GM12878 (cell line): Measurements from ENCODE around the gene HCN3.
A peak's percentile ranks its signal among the peaks of the same experiment; 100 is the strongest.

Source experiments
- CTCF ChIP-seq, 3 experiments: IDR thresholded peaks in 2 of 3; conservative IDR thresholded peaks in 1 of 3; 2 replicates each; pipeline ENCODE4 v1.5.1; 2011; ENCODE audit warnings: low read depth in 3 of 3, low read length in 3 of 3, mild to moderate bottlenecking in 3 of 3, control low read depth in 2 of 3, moderate library complexity in 2 of 3, inconsistent platforms in 1 of 3, mixed read lengths in 1 of 3; ENCODE audit not compliant: control insufficient read depth in 2 of 3, insufficient read depth in 1 of 3; ENCODE audit errors: extremely low read depth in 1 of 3
- FOXM1 ChIP-seq: IDR thresholded peaks from 2 replicates; pipeline ENCODE4 v1.6.1; 2012; ENCODE audit warnings: low read depth, mild to moderate bottlenecking, inconsistent platforms, low read length, moderate library complexity
- HDAC2 ChIP-seq: fragments of 200-600 bp; sonication (generic); IDR thresholded peaks from 2 replicates; pipeline ENCODE4 v1.6.1; 2017
- MYC ChIP-seq: IDR thresholded peaks from 2 replicates; pipeline ENCODE4 v1.6.1; 2011; ENCODE audit warnings: mild to moderate bottlenecking, low read length, moderate library complexity, inconsistent platforms; ENCODE audit not compliant: insufficient read depth, insufficient replicate concordance, insufficient read length, severe bottlenecking
- NFIC ChIP-seq: IDR thresholded peaks from 2 replicates; pipeline ENCODE4 v1.6.1; 2012; ENCODE audit warnings: low read depth, mild to moderate bottlenecking, inconsistent platforms, low read length, moderate library complexity
- SMAD1 ChIP-seq: fragments of 450-650 bp; IDR thresholded peaks from 2 replicates; pipeline ENCODE4 v1.6.1; 2018; ENCODE audit warnings: mild to moderate bottlenecking, low read depth; ENCODE audit not compliant: partially characterized antibody
- SPI1 ChIP-seq: IDR thresholded peaks from 2 replicates; pipeline ENCODE4 v1.6.1; 2011; ENCODE audit warnings: low read depth, mild to moderate bottlenecking, low read length, moderate library complexity, borderline replicate concordance; ENCODE audit not compliant: insufficient read depth
- TF ChIP-seq, protein P1 (sequence below): fragments of 450-650 bp; formaldehyde crosslinking; IDR thresholded peaks from 2 replicates; pipeline ENCODE4 v1.4.0; 2020; ENCODE audit warnings: mild to moderate bottlenecking, moderate library complexity
- TF ChIP-seq, protein P2 (sequence below): fragments of 450-650 bp; IDR thresholded peaks from 2 replicates; pipeline ENCODE4 v1.6.1; 2016; ENCODE audit warnings: mild to moderate bottlenecking

DNA sequence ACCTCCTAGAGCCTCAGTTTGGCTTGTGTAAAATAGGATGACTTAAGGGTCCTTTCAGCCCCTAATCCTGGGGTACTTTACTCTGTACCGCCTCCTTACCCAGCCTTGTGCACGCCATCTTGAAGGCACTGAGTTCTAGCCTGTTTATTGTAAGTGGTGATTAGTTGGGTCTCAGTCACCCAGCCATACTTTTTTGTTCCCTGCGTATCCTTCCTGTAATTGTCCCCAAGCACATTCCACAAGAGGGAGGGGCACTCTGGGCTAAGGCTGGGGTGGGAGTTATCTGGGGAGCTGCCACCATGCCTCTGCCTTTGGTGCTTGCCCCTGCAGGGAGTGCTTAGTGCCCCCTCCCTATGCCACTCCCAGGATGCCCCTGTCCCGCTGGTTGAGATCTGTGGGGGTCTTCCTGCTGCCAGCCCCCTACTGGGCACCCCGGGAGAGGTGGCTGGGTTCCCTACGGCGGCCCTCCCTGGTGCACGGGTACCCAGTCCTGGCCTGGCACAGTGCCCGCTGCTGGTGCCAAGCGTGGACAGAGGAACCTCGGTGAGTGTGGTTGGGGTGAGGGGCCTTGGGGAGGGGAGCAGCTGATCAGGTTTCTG is 32.3 kb downstream of the HCN3 start:
- TF ChIP-seq, protein P1, sequence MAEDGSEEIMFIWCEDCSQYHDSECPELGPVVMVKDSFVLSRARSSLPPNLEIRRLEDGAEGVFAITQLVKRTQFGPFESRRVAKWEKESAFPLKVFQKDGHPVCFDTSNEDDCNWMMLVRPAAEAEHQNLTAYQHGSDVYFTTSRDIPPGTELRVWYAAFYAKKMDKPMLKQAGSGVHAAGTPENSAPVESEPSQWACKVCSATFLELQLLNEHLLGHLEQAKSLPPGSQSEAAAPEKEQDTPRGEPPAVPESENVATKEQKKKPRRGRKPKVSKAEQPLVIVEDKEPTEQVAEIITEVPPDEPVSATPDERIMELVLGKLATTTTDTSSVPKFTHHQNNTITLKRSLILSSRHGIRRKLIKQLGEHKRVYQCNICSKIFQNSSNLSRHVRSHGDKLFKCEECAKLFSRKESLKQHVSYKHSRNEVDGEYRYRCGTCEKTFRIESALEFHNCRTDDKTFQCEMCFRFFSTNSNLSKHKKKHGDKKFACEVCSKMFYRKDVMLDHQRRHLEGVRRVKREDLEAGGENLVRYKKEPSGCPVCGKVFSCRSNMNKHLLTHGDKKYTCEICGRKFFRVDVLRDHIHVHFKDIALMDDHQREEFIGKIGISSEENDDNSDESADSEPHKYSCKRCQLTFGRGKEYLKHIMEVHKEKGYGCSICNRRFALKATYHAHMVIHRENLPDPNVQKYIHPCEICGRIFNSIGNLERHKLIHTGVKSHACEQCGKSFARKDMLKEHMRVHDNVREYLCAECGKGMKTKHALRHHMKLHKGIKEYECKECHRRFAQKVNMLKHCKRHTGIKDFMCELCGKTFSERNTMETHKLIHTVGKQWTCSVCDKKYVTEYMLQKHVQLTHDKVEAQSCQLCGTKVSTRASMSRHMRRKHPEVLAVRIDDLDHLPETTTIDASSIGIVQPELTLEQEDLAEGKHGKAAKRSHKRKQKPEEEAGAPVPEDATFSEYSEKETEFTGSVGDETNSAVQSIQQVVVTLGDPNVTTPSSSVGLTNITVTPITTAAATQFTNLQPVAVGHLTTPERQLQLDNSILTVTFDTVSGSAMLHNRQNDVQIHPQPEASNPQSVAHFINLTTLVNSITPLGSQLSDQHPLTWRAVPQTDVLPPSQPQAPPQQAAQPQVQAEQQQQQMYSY (CRISPR knock-in tag): no peak
- TF ChIP-seq CTCF (IDR thresholded peaks at IDR 0.05 in 2 of 3, conservative IDR thresholded peaks at IDR 0.05 in 1 of 3; ENCODE audit: control insufficient read depth in 2 of 3, extremely low read depth in 1 of 3, insufficient read depth in 1 of 3, low read depth in 3 of 3, low read length in 3 of 3) (peak in 1 of 3 experiments; percentile 7; a peak in 1 of 6 replicates), SPI1 (no peak), MYC (no peak), FOXM1 (no peak), HDAC2 (no peak), SMAD1 (no peak), NFIC (no peak)
- TF ChIP-seq, protein P2, sequence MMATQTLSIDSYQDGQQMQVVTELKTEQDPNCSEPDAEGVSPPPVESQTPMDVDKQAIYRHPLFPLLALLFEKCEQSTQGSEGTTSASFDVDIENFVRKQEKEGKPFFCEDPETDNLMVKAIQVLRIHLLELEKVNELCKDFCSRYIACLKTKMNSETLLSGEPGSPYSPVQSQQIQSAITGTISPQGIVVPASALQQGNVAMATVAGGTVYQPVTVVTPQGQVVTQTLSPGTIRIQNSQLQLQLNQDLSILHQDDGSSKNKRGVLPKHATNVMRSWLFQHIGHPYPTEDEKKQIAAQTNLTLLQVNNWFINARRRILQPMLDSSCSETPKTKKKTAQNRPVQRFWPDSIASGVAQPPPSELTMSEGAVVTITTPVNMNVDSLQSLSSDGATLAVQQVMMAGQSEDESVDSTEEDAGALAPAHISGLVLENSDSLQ: no peak
